Measurements from ENCODE around the gene SMCO2. TPM values are rescaled to one million over a fixed set of nuclear protein-coding genes. Genes with fewer than 3 reads are reported as not detected.

The SMCO2 gene
- total RNA-seq, 1 donor from 2014 or later = 0.84 TPM

DNA sequence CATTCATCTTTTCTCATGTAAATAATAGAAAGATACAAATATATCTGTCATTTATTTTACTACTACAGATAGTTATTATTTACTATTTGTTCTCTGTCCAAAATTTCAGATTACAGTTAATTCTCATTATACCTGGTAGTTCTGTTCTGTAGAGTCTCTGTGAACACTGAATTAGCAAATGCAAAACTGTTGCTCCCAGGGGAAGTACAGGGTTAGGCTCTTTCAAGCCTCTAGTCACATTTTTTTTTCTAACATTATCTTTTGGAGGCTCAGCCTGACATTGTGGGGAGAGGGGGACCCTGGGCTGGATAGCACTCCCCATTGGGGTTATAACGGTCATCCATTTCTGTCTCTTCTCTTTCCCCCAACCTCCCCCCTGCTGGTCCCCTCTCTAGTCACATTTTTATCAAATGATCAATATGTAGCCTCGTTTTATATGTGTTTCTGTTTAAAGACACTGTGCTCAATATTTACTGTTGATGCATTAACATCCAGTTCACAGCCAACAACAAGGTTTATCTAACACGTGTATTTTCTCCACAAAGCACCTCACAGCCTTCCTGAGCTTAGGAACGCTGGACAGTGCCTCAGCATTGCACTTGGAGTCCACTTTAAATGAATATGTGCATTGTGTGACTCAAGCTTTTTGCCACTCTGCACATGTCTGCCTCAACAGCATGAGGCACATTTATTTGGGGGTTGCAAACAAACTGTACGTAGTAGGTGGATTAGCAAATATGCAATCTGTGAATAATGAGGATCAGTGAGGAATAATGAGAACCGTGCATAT lies 4.7 kb downstream of the SMCO2 start:
- intact Hi-C loops (cut with micrococcal nuclease) = no loop called here

GRCh38 chr12:27453421-27453820 lies 6.9 kb downstream of the SMCO2 start:
- intact Hi-C loops (cut with micrococcal nuclease) = no loop called here

- intact Hi-C loops (cut with micrococcal nuclease) = no loop called here
These were observed 9.1 kb downstream of the SMCO2 start for GRCh38 chr12:27455589-27455988.

DNA sequence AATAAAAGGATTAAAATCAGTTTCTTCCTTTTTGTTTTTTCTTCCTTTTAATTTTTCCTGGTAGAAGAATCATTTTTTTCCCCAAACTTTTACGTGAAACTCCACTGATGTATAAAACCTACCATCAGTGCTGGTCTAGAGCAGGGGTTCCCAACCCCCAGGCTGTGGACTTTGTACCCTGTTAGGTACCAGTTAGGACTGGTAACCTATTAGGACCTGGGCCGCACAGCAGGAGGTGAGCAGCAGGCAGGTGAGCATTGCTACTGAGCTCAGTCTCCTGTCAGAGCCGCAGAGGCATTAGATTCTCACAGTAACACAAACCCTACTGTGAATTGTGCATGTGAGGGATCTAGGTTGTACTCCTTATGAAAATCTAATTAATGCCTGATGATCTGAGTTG lies 10.1 kb downstream of the SMCO2 start:
- intact Hi-C loops (cut with micrococcal nuclease) = no loop called here

DNA sequence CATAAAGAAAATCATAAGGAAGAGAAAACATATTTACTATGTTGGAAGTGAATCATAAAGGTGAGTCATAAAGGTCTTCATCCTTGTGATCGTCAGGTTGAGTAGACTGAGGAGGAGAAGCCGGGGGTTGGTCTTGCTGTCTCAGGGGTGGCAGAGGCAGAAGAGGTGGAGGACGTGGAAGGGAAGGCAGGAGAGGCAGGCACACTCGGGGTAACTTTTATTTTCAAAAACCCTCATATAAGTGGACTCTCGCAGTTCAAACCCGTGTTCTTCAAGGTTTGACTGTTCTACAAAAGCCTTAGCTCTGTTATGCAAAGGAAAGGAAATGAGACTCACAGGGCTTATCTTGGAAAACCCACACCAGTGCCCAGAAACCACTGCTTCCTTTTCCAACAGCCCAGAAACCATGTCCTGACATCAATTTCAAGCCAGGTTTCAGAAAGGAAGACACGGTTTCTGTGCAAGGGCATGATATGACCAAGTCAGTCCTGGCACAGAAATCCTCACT lies 14.0 kb downstream of the SMCO2 start:
- intact Hi-C loops (cut with micrococcal nuclease) = loop anchor here (1.0 to 5.0 kb wide), 2 partner anchors 24 to 37 kb away; no protein-coding TSS in a partner anchor

DNA sequence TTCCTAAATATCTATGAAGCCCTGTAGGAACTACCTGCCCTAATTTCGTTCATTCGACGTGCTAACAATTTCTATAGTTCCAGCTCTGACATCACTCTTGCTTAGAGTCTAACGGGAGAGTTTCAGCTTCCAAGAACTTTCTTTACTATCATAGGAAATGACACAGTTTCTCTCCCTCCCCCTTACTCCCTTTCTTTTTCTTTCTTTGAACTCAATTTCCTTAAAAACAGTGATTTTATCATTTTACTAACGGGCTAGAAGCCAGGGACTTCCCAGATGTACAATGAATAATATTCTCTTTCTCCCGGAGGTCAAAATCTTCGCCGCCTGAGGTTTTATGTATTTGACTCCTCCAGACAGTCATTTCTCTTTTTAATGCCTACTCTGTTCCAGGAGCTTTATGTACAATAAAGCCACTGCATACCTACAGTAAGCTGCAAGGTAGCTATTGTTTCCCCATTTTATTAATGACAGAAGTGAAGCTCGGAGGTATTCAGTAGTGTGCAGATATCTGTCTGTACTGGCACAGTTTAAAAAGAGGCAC lies 15.7 kb downstream of the SMCO2 start:
- intact Hi-C loops (cut with micrococcal nuclease) = loop anchor here (5.0 kb wide), 1 partner anchor 35 kb away; no protein-coding TSS in a partner anchor

DNA sequence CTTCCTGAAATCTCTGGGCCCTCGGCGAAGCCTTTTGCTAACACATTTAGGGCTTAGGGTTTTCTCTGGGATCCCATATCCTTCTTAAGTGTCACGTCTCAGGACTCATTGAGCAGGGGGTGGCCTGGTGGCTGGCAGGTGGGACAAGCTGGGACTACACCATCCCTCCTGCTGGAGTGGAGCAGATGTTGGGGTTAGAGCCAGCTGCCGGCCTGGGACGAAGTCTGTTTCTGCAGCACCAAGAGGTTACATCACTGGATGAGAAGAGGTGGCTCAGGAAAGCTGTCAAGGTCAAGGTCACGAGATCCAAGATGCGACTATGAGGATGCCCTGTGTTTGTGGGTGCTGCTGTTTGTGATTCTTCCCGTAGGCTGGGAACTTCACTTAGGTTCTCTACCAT lies 16.3 kb downstream of the SMCO2 start:
- intact Hi-C loops (cut with micrococcal nuclease) = loop anchor here (5.0 kb wide), 1 partner anchor 34 kb away; no protein-coding TSS in a partner anchor

DNA sequence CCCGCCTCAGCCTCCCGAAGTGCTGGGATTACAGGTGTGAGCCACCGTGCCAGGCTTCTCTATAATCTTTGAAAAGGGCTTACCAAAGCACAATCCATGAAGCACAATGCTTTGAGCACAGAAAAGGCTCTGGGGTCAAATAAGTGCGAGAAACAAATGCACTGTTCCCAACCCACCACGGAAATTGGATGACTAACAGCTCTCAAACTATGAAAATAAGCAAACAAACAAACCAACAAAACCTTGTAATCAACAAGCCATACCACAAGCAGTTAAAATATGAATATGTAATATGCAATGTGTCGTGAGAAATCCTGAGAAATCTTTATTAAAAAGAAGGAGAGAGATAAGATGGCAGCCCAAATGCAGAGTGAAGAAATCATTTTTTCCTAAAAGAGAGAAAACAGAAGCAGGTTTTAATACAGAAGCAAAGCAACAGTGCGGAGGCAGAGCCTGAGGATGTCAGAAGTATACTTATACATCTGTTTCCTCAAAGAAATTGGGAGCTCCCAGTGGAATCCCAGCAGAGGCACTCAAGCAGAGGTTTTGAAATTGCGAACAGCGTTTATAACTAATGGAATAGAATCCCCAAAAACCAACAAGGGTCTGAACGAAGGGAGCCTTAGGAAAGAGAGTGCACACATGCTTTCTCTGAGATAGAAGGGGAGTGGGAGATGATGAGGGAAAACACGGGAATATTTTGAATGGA lies 17.1 kb downstream of the SMCO2 start:
- intact Hi-C loops (cut with micrococcal nuclease) = loop anchor here (5.0 kb wide), 1 partner anchor 34 kb away; no protein-coding TSS in a partner anchor

DNA sequence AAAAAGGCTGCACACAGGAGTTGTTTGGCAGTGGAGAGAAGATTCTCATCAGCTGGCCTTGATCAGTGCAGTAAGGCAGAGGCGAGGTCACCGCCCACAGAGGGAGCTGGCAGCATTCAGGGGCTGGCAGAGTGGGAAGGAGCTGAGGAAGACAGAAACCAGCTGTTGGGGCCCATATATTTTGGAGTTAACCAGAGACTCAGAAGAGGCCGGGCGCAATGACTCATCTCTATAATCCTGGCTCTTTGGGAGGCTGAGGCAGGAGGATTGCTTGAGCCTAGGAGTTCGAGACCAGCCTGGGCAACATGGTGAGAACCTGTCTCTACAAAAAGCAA lies 17.7 kb downstream of the SMCO2 start:
- intact Hi-C loops (cut with micrococcal nuclease) = loop anchor here (5.0 kb wide), 1 partner anchor 33 kb away; no protein-coding TSS in a partner anchor

DNA sequence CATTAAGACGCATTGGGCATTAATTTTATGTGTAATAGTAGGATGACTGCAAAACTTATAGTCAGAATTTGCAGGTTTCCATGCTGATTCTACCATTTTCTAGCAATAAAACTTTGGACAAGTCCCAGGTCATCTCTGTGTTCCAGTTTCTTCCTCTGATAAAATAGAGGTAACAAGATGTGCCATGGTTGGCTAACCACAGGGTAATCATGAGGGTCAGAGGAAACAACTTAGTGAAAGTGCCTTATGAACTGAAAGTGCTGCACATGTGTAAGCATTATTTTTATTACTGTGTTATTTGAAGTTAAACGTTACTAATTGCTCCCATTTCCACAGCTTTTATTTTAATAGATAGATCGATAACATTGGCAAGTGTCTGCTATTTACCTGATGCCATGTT lies 21.1 kb downstream of the SMCO2 start:
- intact Hi-C loops (cut with micrococcal nuclease) = no loop called here

GRCh38 chr12:27468241-27468640 lies 21.7 kb downstream of the SMCO2 start:
- intact Hi-C loops (cut with micrococcal nuclease) = no loop called here

- intact Hi-C loops (cut with micrococcal nuclease) = no loop called here
These were observed 22.7 kb downstream of the SMCO2 start for GRCh38 chr12:27469176-27469736.

DNA sequence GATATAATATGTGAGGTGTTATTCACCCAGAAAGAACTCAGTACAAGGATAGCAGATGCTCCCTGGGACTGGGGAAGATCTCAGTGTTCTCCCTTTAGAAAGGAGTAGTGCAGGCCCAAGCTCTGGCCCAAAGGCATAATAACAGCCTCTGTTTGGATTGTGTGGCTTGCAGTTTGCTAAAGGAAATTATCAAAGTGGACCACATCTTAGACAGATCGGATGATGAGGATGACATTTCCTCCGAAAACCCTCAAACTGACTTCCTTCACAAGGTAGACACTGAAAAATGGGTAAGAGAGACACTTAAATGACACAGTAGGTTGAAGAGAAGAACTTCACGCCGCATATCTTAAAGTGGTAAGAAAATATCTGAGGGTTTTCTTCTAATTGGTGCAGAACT lies 26.1 kb downstream of the SMCO2 start:
- intact Hi-C loops (cut with micrococcal nuclease) = no loop called here

- intact Hi-C loops (cut with micrococcal nuclease) = no loop called here
These were observed 27.8 kb downstream of the SMCO2 start for GRCh38 chr12:27474344-27474743.

- intact Hi-C loops (cut with micrococcal nuclease) = no loop called here
These were observed 30.5 kb downstream of the SMCO2 start for GRCh38 chr12:27477049-27477448.

- intact Hi-C loops (cut with micrococcal nuclease) = no loop called here
These were observed 32.4 kb downstream of the SMCO2 start for GRCh38 chr12:27478949-27479348.

DNA sequence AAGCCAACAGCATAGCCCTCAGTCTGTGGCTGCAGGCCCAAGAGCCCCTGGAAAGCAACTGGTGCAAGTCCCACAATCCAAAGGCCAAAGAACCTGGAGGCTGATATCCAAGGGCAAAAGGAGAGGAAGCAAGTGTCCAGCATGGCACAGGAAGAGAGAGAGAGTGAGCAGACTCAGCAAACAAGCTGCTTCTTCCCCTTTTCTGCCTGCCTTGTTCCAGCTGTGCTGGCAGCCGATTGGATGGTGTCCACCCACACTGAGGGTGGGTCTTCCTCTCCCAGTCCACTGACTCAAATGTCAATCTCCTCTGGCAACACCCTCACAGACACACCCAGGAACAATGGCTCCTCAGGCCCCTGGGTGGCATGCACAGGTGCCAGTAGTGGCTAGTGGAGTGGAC lies 33.5 kb downstream of the SMCO2 start:
- intact Hi-C loops (cut with micrococcal nuclease) = no loop called here

- intact Hi-C loops (cut with micrococcal nuclease) = no loop called here
These were observed 40.4 kb downstream of the SMCO2 start for GRCh38 chr12:27486961-27487360.

DNA sequence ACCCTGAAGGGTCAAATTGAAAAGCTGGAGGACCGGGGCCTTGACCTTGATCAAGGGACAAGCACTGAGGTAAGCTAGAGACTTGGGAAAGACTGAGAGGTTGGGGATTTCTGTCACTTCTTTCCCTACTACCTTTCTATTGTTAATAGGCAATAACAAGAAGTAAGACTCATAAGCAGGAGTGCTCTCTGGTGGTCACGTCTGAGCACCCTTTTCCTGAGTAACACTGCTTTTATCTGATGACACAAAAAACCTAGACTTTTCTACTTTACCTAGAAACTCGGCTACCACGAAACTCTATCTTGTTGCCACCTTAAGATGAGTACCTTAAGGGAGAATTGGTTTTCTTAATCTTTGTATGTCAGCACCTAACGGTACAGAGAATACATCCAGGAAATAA lies 41.9 kb downstream of the SMCO2 start:
- intact Hi-C loops (cut with micrococcal nuclease) = no loop called here

DNA sequence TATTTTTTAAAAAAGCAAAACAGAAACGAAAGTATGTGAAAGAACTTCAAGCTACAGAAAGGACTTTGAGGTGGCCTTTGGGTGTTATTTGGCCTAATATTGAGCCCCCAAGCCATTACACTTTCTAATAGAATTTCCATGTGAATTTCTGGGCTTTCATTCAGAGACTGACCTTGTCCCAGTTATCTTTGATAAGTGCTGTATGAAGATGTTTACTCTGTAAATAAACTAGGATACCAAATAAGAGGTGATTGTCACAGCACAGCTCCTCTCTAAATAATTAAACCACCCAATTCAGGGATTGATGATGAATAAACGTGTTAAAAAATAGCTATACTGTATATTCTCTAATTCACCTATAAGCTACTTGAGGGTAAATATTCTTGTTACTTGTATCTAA lies 44.7 kb downstream of the SMCO2 start:
- intact Hi-C loops (cut with micrococcal nuclease) = no loop called here

DNA sequence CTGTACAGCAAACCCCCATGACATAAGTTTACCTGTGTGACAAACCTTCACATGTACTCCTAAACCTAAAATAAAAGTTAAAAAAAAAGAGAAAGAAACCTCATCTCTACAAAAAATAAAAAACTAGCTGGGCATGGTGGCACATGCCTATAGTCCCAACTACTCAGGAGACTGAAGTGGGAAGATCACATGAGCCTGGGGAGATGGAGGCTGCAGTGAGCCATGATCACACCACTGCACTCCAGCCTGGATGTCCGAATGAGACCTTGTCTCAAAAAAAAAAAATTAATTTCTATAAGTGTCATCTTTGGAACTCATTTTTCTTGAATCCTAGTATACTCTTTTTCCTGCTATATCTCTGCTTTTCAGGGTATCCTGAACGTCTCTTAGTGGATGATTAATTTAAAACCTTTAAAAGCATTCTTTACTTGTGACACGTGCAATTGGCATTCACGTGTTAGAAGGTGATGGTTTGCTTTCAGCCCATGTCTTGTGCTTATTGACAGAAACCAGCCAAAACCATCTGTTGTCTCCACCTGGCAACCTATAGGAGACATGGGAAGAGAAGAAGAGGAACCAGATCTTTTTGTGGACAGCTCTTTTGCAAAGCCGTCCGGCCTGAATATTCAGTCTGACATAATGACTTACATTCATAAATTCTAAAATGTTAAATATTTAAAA lies 46.9 kb downstream of the SMCO2 start:
- intact Hi-C loops (cut with micrococcal nuclease) = no loop called here
